Measurements from ENCODE around the gene ZMYND10.
"Not testable (repeated sequence)": the region's sequence is repeated elsewhere in the genome, so short reads cannot be mapped to it uniquely, and the experiment has no call there.

Gene ZMYND10

GRCh38 chr3:50324351-50325112 lies 21.0 kb downstream of the ZMYND10 start:
- DNase-seq, result peak; percentile 60

DNA sequence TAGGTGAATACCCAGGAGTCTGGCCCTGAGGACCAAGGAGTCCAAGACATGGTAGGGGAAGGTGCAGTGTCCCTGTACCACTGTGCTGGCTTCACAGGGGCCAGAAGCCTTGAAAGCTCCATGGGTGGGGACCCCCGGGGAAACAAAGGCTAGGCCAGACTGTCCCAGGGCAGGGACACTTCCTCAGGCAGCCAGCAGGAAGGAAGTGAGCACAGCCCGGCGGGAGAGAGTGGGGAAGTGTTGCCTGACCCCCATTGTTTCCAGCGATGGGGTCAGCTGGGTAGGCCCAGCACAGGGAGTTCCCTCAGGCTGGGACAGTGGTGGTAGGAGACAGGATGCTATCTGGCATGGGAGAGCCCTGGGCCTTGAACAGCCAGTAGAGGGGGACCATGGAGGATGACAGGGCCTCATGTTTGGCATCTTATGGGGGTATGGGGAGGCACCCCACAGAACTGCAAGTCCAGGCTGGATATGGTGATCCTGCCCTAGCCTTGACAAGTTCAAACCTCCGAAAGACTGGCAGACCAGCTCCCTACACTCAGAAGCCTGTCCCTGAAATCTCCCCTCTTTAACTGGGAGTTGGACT lies 21.8 kb downstream of the ZMYND10 start:
- no peak for DNase-seq

GRCh38 chr3:50323092-50323600 lies 22.4 kb downstream of the ZMYND10 start:
- DNase-seq, result no peak

- DNase-seq, result no peak
Observed at GRCh38 chr3:50322386-50323091, 23.0 kb downstream of the ZMYND10 start, which contains the start of gene HYAL2. Gene HYAL2 (minus strand): TSS chr3:50322745. CDS start chr3:50320489, 2,256 bp downstream.

- no peak for DNase-seq
Observed at GRCh38 chr3:50322115-50322385, 23.5 kb downstream of the ZMYND10 start.

DNA sequence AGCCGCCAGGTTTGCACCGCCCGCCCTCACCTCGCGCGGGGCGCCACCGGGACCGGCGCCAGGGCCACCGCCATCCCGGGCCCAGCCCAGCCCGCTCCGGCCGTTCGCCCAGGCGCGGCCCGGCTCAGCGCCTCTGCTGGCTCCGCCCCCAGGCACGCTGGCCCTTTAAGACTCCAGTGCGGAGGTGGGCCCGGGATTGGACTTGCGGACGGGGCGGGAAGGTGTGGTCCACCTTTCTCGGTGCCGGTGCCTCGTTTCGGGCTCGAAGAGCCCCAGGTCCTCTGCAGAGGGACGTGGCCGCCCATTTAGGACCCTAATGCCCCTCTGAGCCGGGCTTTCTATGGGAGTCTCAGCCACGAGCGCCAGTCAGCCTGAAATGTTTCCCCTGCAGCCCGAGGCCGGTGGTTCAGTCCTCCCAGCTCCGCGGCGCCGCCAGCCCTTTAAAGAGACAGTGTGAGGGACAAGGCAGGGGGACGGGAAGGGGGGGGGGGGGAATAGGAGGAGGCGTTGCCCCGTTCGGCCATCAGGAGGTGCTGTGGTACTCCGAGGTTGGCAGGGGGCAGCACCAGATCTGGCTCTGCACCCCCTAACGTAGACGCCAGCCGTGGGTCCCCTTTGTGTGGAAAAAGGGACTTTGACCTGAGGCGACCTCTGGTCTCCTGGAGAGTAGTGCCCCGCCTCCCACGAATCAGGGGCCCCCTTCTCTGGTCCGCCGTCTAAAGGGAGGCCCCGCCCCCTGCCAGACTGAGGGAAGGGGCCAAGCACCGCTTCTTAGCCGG lies 24.0 kb downstream of the ZMYND10 start:
- peak; percentile 85 for DNase-seq

GRCh38 chr3:50320853-50321335 lies 24.6 kb downstream of the ZMYND10 start:
- peak; percentile 58 for DNase-seq

DNA sequence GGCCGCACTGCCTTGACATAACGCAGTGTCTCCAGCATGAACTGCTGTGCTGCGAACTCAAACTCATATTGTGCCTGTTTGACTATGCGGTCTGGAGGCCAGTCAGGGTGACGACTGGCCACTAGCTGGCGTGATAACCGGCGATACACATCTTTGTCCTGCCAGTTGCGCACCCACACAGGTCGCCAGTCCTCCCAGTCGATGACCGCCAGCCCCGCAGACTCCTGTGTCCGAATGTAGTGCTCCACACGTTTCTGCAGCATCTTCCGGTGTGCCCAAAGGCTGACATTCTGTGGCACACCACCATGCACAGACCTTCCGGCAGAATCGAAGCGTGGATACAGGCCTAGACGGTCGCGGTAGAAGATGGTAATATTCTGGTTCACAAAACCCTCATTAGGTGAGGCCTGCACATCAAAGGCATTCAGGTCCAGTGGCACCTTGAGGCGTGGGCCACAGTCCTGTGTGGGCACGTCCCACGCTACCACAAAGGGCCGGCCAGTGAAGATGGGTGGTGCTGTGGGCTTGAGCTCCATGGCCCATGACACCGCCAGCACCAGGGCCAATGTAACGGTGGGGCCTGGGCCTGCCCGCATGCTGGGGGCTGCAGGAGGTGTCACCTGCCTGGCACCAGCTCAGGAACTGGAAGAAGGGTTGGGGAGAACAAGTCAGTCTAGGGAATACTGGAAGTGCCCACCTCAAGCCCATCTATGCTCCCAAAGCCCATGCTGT lies 25.5 kb downstream of the ZMYND10 start:
- DNase-seq, result no peak

DNA sequence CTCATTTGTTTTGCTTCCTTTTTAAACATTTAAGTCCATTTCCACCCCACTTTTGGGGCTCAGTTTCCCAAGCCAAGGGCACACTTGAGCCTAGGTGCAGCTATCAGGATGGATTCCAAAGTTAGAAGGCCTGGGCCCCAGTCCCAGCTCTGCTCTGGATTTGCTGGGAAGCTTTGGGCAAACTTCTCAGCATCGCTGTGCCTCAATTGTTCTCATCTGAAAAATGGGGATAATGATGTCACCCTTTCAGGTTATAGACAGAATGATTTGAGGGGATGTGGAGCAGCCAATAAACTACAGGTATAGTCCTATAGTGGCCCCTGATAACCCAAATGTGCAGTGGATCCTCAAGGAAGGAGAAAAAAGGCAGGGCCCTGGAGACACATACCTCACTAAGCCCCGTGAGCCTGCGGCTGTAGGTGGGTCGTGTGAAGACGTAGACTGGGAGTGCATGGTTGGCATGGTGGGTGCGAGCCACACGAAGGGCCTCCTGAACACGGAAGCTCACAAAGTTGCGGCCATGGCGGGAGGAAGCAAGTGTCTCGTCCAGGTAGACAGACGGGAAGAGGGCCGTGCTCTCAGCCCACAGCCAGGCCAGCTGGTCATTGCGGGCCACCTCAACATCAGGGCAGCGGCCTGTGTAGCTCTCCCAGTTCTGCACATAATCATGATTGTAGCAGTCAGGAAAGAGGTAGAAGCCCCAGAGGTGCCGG lies 26.2 kb downstream of the ZMYND10 start:
- DNase-seq, result no peak

- no peak for DNase-seq
Observed at GRCh38 chr3:50318615-50319014, 26.9 kb downstream of the ZMYND10 start.

DNA sequence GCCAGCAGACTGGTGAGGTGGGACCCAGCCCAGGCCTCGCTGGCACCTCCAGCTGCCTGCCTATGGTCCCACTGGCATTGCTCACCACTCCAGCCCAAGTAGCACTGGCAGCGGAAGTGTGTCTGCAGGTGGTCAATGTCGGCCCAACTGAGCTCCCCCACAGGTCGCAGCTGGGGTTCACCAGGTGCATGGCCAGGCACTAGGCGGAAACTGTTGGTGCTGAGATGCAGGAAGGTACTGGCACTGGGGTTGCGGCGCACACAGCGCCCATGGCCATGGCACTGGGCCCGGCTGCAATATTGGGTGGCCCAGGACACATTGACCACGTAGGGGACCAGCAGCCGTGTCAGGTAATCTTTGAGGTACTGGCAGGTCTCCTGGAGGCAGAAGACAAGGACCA lies 27.4 kb downstream of the ZMYND10 start:
- DNase-seq, result no peak

- no peak for DNase-seq
Observed at GRCh38 chr3:50317300-50317699, 28.2 kb downstream of the ZMYND10 start.

GRCh38 chr3:50316657-50317242 lies 28.8 kb downstream of the ZMYND10 start:
- DNase-seq, result peak; percentile 66

- no peak for DNase-seq
Observed at GRCh38 chr3:50314816-50315215, 30.7 kb downstream of the ZMYND10 start.

- DNase-seq, result no peak
Observed at GRCh38 chr3:50314342-50314741, 31.2 kb downstream of the ZMYND10 start.

DNA sequence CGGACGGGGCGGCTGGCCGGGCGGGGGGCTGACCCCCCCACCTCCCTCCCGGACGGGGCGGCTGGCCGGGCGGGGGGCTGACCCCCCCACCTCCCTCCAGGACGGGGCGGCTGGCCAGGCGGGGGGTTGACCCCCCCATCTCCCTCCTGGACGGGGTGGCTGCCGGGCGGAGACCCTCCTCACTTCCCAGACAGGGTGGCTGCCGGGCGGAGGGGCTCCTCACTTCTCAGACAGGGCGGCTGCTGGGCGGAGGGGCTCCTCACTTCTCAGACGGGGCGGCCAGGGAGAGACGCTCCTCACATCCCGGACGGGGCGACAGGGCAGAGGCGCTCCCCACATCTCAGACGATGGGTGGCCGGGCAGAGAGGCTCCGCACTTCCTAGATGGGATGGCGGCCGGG lies 33.5 kb downstream of the ZMYND10 start:
- not testable (repeated sequence) for DNase-seq

GRCh38 chr3:50304601-50305000 lies 40.9 kb downstream of the ZMYND10 start:
- DNase-seq, result no peak

DNA sequence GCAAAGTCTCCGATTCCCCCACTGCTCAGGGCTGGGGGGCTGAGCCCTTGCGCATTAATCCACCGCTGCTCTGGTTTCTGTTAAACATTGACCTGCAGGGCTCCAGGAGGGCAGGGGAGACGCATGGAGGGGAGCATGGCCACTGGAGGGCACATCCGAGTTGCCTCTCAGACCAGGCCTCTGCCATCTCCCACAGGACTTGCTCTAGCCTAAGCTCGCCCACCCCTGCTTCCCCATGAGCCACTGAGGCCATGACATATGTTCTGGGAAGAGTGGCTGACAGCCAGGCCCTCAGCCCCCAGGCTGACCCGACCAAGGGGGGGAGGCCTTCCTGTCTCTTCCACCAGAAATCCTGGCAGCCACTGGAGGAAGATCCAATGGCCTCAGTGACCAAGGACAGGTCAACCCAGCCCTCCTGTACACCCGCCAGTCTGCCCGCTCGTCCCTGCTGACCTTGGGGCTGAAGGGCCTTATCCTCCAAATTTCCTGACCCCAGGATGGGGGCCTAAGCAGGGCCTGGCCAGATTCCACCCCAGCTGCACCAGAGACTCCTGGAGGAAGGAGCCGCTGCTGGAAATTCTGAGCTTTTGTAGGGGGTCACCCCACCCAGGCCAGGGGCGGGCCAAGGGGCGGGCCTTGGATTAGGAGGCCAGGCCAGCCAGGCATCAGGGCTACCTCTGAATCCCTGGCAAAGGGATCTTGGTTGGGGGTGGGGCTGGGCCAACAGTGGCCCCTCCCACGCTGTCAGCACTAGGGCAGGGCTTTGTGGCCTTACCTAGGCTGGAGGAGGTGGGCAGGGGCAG lies 42.3 kb downstream of the ZMYND10 start, which contains the start of gene HYAL1:
TSS of gene HYAL1 (minus strand) at position 562 of the 803 bp plus-strand sequence. CDS start 618 bp downstream, outside the sequence.
- no peak for DNase-seq

DNA sequence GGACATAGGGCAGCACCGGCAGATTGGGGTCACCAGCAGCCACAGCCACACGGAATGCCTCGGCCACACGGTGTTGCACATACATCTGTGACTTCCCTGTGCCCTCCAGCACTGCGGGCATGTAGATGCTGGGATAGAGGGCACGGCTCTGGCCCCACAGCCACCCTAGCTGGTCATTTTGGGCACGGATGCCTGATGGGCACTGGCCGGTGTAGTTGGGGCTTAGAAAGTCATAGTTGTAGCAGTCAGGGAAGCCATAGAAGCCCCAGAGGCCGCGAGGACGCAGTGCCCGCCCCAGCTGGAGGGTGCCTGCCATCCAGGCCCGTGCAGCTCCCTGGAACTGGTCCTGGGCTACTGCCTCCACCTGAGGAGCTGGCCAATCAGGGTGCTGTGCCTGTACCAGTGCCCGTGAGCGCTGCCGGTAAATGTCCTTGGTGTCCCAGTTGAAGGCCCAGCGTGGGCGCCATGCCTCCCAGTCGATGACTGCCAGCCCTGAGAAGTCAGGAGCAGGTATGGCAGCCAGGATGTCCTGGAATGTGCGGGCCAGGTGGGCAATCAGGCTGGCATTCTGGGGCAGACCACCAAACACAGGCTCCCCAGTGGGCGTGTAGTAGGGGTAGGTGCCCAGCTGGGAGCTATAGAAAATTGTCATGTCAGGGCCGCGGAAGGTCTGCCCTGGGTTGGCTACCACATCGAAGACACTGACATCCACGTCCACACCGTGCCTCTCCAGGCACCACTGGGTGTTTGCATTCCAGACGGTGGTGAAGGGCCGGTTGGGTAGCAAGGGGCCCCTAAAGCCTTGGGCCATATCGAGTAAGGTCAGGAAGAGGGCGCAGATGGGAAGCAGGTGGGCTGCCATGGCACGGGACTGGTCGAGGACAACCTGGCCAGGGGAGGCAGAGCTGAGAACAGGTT lies 43.2 kb downstream of the ZMYND10 start:
- no peak for DNase-seq

Data from activated CD4-positive, alpha-beta T cell treated with anti-CD3 and anti-CD28 coated beads, Interleukin-2, amount 50 U/mL, for 16 hours (primary cell).